ENCODE measurements around the gene RBM11.

RBM11 gene

GRCh38 chr21:14270631-14271030 lies 54.7 kb downstream of the RBM11 start:
- DNase-seq (ENCODE audit: low read depth in 4 of 4, low spot score in 1 of 4) = no peak

DNA sequence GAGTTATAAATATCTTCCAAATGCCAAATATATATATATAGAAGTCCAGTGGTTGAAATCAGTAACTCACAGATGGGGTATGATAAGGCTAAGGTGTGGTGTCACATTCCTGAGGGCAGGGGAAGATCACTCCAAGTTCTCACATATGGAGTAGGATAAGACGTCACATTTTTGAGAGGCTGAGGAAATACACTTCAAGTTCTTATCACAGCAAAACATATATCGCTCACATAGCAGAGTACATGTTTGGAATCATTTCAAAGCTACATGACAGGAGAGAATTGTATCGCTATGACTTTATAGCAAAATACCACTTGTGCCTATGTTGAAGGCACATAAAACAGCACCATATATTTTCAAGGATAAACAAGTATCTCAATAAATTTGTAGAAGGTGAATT lies 55.1 kb downstream of the RBM11 start:
- DNase-seq (ENCODE audit: low read depth in 4 of 4, low spot score in 1 of 4) = no peak

GRCh38 chr21:14271641-14272040 lies 55.7 kb downstream of the RBM11 start:
- DNase-seq (ENCODE audit: low read depth in 4 of 4, low spot score in 1 of 4) = no peak

GRCh38 chr21:14273736-14274538 lies 58.0 kb downstream of the RBM11 start:
- DNase-seq (ENCODE audit: low read depth in 4 of 4, low spot score in 1 of 4) = no peak

DNA sequence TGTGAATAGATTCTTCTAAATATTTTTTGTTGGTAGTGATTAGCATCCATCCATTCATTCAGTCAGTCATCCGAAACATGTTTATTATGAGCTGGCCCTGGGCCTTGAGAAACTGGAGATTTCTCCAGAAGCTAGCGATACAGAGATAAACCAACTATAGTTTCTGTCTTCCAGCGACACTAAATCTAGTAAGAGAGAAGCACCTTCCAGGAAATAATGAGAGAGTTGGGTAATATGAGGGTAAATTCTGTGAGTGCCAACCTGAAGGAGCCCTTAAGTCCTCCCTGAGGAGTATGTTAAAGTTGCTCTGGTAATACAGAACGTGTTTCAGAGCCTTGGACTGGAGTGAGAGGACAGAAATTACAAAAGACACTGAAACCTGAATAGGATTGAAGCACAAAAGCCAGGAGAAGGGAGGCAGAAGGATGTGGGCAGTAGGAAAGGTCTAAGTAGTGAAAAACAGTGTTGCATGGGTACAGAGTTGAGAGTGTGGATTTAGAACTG lies 59.8 kb downstream of the RBM11 start:
- no peak for DNase-seq (ENCODE audit: low read depth in 4 of 4, low spot score in 1 of 4)
